WTC11 (cell line): ENCODE results near the gene TMTC2.

Source experiments
- ATF3 ChIP-seq: sonication (generic); formaldehyde crosslinking; conservative IDR thresholded peaks from 2 replicates; pipeline ENCODE4 v1.8.1; 2022; ENCODE audit warnings: mild to moderate bottlenecking, missing genetic modification reagents
- CTCF ChIP-seq: fragments of 200-600 bp; IDR thresholded peaks from 2 replicates; pipeline ENCODE4 v1.8.0; 2022; ENCODE audit warnings: antibody characterized with exemption
- ESRRA ChIP-seq: sonication (generic); formaldehyde crosslinking; IDR thresholded peaks from 2 replicates; pipeline ENCODE4 v1.8.1; 2022; ENCODE audit warnings: mild to moderate bottlenecking, missing genetic modification reagents, borderline replicate concordance
- MAX ChIP-seq: sonication (generic); formaldehyde crosslinking; IDR thresholded peaks from 2 replicates; pipeline ENCODE4 v1.8.0; 2022; ENCODE audit warnings: mild to moderate bottlenecking, missing genetic modification reagents
- NR2C2 ChIP-seq: sonication (generic); formaldehyde crosslinking; IDR thresholded peaks from 2 replicates; pipeline ENCODE4 v1.8.0; 2022; ENCODE audit warnings: mild to moderate bottlenecking, missing genetic modification reagents
- SMAD3 ChIP-seq: sonication (generic); formaldehyde crosslinking; IDR thresholded peaks from 2 replicates; pipeline ENCODE4 v1.8.0; 2022; ENCODE audit warnings: missing genetic modification reagents, mild to moderate bottlenecking, borderline replicate concordance
- SP1 ChIP-seq: sonication (generic); formaldehyde crosslinking; conservative IDR thresholded peaks from 2 replicates; pipeline ENCODE4 v1.8.1; 2022; ENCODE audit warnings: missing genetic modification reagents
- TCF7 ChIP-seq: sonication (generic); formaldehyde crosslinking; IDR thresholded peaks from 2 replicates; pipeline ENCODE4 v1.8.0; 2022; ENCODE audit warnings: mild to moderate bottlenecking, low read depth, missing genetic modification reagents, moderate library complexity
- USF1 ChIP-seq: sonication (generic); formaldehyde crosslinking; IDR thresholded peaks from 2 replicates; pipeline ENCODE4 v1.8.0; 2022; ENCODE audit warnings: mild to moderate bottlenecking, missing genetic modification reagents

- TF ChIP-seq SMAD3 (CRISPR knock-in tag) (no peak), CTCF (no peak), USF1 (no peak), MAX (CRISPR knock-in tag) (no peak), SP1 (CRISPR knock-in tag) (no peak), TCF7 (no peak), ESRRA (no peak), ATF3 (CRISPR knock-in tag) (no peak), NR2C2 (CRISPR knock-in tag) (no peak)
These were observed 35.2 kb upstream of the TMTC2 start for GRCh38 chr12:82651489-82651888.
